Ectodermal cell (in vitro differentiated cells): Measurements from ENCODE around the gene STX16.
A peak's percentile ranks its signal among the peaks of the same experiment; 100 is the strongest.

ENCODE experiments used
- H3K27ac ChIP-seq: 2 replicates; pipeline ENCODE4 v1.7.0; 2013; ENCODE audit warnings: mild to moderate bottlenecking, low read depth, low read length; ENCODE audit not compliant: insufficient read depth, poor library complexity, severe bottlenecking
- H3K27me3 ChIP-seq: 2 replicates; pipeline ENCODE4 v1.7.0; 2013; ENCODE audit warnings: mild to moderate bottlenecking, low read length; ENCODE audit not compliant: insufficient read depth, control insufficient read depth, poor library complexity, severe bottlenecking
- H3K36me3 ChIP-seq: one replicate; pipeline ENCODE4 v1.7.0; 2013; ENCODE audit warnings: low read length; ENCODE audit not compliant: control insufficient read depth, insufficient read depth
- H3K4me1 ChIP-seq: one replicate; pipeline ENCODE4 v1.7.0; 2013; ENCODE audit warnings: low read length; ENCODE audit not compliant: control insufficient read depth, insufficient read depth
- H3K4me3 ChIP-seq: 2 replicates; pipeline ENCODE4 v1.7.0; 2013; ENCODE audit warnings: low read depth, low read length, control low read depth; ENCODE audit not compliant: insufficient read depth
- H3K9me3 ChIP-seq: 2 replicates; pipeline ENCODE4 v1.7.0; 2013; ENCODE audit warnings: mild to moderate bottlenecking, low read length, moderate library complexity; ENCODE audit not compliant: control insufficient read depth
- WGBS, 2 experiments: methylation state at CpG; one replicate each; pipeline ENCODE4 v1.1.7; 2013; ENCODE audit warnings: missing lambda C conversion rate in 2 of 2; 5-methylcytosine and 5-hydroxymethylcytosine counted together

STX16 gene

GRCh38 chr20:58710481-58711265 lies 59.6 kb downstream of the STX16 start:
- H3K4me3 ChIP-seq = no peak overlapping the region
- no peaks in the 10 kb centered on the region for H3K9me3 ChIP-seq
- no peaks in the 10 kb centered on the region for H3K36me3 ChIP-seq
- H3K27me3 ChIP-seq = no peaks in the 10 kb centered on the region
- 72 to 79% methylated on average over 15 of the region's 17 CpGs for WGBS, 2 experiments
- peak overlapping the region; percentile 23 for H3K27ac ChIP-seq
- H3K4me1 ChIP-seq = peaks cover 3% of the 10 kb centered on the region

GRCh38 chr20:58711266-58712051 lies 60.4 kb downstream of the STX16 start:
- Histone ChIP-seq H3K27ac (peak overlapping the region; percentile 23), H3K9me3 (no peaks in the 10 kb centered on the region), H3K36me3 (no peaks in the 10 kb centered on the region), H3K4me1 (peaks cover 8% of the 10 kb centered on the region), H3K27me3 (no peaks in the 10 kb centered on the region), H3K4me3 (no peak overlapping the region)
- 90% methylated on average over 21 of the region's 21 CpGs for WGBS, 2 experiments

- WGBS, 2 experiments = 93 to 95% methylated on average over 19 of the region's 19 CpGs
- Histone ChIP-seq H3K9me3 (no peaks in the 10 kb centered on the region), H3K27me3 (no peaks in the 10 kb centered on the region), H3K27ac (no peak overlapping the region), H3K4me3 (no peak overlapping the region), H3K4me1 (peaks cover 13% of the 10 kb centered on the region), H3K36me3 (no peaks in the 10 kb centered on the region)
Measured at GRCh38 chr20:58712151-58712791, 61.2 kb downstream of the STX16 start.

GRCh38 chr20:58712806-58713731 lies 62.0 kb downstream of the STX16 start:
- WGBS, 2 experiments = 94% methylated on average over 24 of the region's 24 CpGs
- Histone ChIP-seq H3K9me3 (no peaks in the 10 kb centered on the region), H3K27ac (no peak overlapping the region), H3K27me3 (no peaks in the 10 kb centered on the region), H3K4me3 (no peak overlapping the region), H3K36me3 (no peaks in the 10 kb centered on the region), H3K4me1 (peaks cover 13% of the 10 kb centered on the region)

- no peaks in the 10 kb centered on the region for H3K9me3 ChIP-seq
- H3K36me3 ChIP-seq = no peaks in the 10 kb centered on the region
- 96% methylated on average over 24 of the region's 24 CpGs for WGBS, 2 experiments
- no peak overlapping the region for H3K27ac ChIP-seq
- H3K4me1 ChIP-seq = peaks cover 13% of the 10 kb centered on the region
- H3K4me3 ChIP-seq = no peak overlapping the region
- no peaks in the 10 kb centered on the region for H3K27me3 ChIP-seq
Measured at GRCh38 chr20:58713801-58714339, 62.8 kb downstream of the STX16 start.

- WGBS, 2 experiments = 90 to 93% methylated on average over 16 of the region's 16 CpGs
- H3K4me1 ChIP-seq = peaks cover 13% of the 10 kb centered on the region
- H3K4me3 ChIP-seq = no peak overlapping the region
- H3K36me3 ChIP-seq = no peaks in the 10 kb centered on the region
- H3K27ac ChIP-seq = no peak overlapping the region
- no peaks in the 10 kb centered on the region for H3K27me3 ChIP-seq
- no peaks in the 10 kb centered on the region for H3K9me3 ChIP-seq
Measured at GRCh38 chr20:58714340-58714922, 63.3 kb downstream of the STX16 start.

- H3K36me3 ChIP-seq = no peaks in the 10 kb centered on the region
- 85 to 86% methylated on average over 14 of the region's 14 CpGs for WGBS, 2 experiments
- no peaks in the 10 kb centered on the region for H3K9me3 ChIP-seq
- peaks cover 13% of the 10 kb centered on the region for H3K4me1 ChIP-seq
- no peak overlapping the region for H3K4me3 ChIP-seq
- H3K27ac ChIP-seq = no peak overlapping the region
- H3K27me3 ChIP-seq = no peaks in the 10 kb centered on the region
Measured at GRCh38 chr20:58714923-58715351, 63.9 kb downstream of the STX16 start.

- Histone ChIP-seq H3K36me3 (no peaks in the 10 kb centered on the region), H3K4me1 (peaks cover 13% of the 10 kb centered on the region), H3K27ac (no peak overlapping the region), H3K27me3 (no peaks in the 10 kb centered on the region), H3K9me3 (no peaks in the 10 kb centered on the region), H3K4me3 (no peak overlapping the region)
- 81 to 83% methylated on average over 11 of the region's 11 CpGs for WGBS, 2 experiments
Measured at GRCh38 chr20:58715391-58715800, 64.3 kb downstream of the STX16 start.

- 93% methylated on average over 18 of the region's 18 CpGs for WGBS, 2 experiments
- Histone ChIP-seq H3K27ac (peak overlapping the region; percentile 44), H3K27me3 (no peaks in the 10 kb centered on the region), H3K9me3 (no peaks in the 10 kb centered on the region), H3K4me1 (peaks cover 13% of the 10 kb centered on the region), H3K4me3 (no peak overlapping the region), H3K36me3 (no peaks in the 10 kb centered on the region)
Measured at GRCh38 chr20:58715801-58716475, 64.9 kb downstream of the STX16 start.
